Ovary (tissue), 3 donors: ENCODE measurements around the gene GBP2.
"Not testable (repeated sequence)": the region's sequence is repeated elsewhere in the genome, so short reads cannot be mapped to it uniquely, and the experiment has no call there.

Experiments used
- EP300 ChIP-seq: sonication (generic); formaldehyde crosslinking; IDR thresholded peaks from one replicate; pipeline ENCODE4 v1.6.1; 2017; ENCODE audit warnings: antibody characterized with exemption
- POLR2A ChIP-seq: fragments of 450-650 bp; IDR thresholded peaks from one replicate; pipeline ENCODE4 v1.6.1; 2017; ENCODE audit warnings: antibody characterized with exemption, mild to moderate bottlenecking, moderate library complexity
- TF ChIP-seq, protein P1 (sequence below), 3 donors: fragments of 450-650 bp in 2 of 3; fragments of 200-600 bp in 1 of 3; IDR thresholded peaks; one replicate each; pipeline versions ENCODE4 v1.5.1 to v1.8.0; 2016 to 2022; ENCODE audit warnings: antibody characterized with exemption in 3 of 3, mild to moderate bottlenecking in 1 of 3
- donor health status: DM: no; HTN: no; CAD: no.

DNA sequence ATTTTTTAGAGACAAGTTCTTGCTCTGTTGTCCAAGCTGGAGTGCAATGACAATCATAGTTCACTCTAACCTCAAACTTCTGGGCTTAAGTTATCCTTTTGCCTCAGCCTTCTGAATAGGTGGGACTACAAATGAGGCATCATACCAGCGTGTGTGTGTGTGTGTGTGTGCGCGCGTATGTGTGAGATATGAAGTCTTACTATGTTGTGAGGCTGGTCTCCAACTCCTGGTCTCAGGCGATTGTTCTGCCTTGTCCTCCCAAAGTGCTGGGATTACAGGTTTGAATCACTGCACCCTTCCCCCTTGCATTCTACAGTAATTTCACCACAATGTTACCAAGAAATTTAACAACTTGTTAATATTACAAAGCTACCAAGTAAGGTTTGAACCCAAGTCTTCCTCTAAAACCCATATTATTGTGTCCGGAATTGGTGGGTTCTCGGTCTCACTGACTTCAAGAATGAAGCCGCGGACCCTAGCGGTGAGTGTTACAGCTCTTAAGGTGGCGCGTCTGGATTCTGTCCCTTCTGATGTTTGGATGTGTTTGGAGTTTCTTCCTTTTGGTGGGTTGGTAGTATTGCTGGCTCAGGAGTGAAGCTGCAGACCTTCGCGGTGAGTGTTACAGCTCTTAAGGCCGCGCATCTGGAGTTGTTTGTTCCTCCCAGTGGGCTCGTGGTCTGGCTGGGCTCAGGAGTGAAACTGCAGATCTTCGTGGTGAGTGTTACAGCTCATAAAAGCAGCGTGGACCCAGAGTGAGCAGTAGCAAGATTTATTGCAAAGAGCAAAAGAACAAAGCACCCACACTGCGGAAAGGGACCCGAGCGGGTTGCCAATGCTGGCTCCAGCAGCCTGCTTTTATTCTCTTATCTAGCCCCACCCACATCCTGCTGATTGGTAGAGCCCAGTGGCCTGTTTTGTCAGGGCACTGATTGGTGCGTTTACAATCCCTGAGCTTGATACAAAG, 970 bp upstream of the GBP2 start:
- not testable (repeated sequence) for TF ChIP-seq EP300, POLR2A
- TF ChIP-seq, protein P1, sequence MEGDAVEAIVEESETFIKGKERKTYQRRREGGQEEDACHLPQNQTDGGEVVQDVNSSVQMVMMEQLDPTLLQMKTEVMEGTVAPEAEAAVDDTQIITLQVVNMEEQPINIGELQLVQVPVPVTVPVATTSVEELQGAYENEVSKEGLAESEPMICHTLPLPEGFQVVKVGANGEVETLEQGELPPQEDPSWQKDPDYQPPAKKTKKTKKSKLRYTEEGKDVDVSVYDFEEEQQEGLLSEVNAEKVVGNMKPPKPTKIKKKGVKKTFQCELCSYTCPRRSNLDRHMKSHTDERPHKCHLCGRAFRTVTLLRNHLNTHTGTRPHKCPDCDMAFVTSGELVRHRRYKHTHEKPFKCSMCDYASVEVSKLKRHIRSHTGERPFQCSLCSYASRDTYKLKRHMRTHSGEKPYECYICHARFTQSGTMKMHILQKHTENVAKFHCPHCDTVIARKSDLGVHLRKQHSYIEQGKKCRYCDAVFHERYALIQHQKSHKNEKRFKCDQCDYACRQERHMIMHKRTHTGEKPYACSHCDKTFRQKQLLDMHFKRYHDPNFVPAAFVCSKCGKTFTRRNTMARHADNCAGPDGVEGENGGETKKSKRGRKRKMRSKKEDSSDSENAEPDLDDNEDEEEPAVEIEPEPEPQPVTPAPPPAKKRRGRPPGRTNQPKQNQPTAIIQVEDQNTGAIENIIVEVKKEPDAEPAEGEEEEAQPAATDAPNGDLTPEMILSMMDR (IDR thresholded peaks at IDR 0.05), result not testable (repeated sequence)
